ENCODE data around the gene SGCD.

- TF ChIP-seq FOXK2 (IDR thresholded peaks at IDR 0.05): no peak
- no peak for TF ChIP-seq ARNT (IDR thresholded peaks at IDR 0.05)
- TF ChIP-seq HDGF (IDR thresholded peaks at IDR 0.05; ENCODE audit: borderline replicate concordance): no peak
- TF ChIP-seq TARDBP (IDR thresholded peaks at IDR 0.05): no peak
- no peak for TF ChIP-seq NFRKB (IDR thresholded peaks at IDR 0.05)
These were observed 313.8 kb downstream of the SGCD start for GRCh38 chr5:156640691-156641241.

All from HEK293T (cell line).